C4-2B (cell line): ENCODE results near the gene DICER1.

Experiments used
- H3K27ac ChIP-seq: fragments of 450-650 bp; 2 replicates; pipeline ENCODE4 v1.5.1; 2017
- ZFX ChIP-seq: fragments of 450-650 bp; IDR thresholded peaks from 2 replicates; pipeline ENCODE4 v1.6.1; 2017
- TF ChIP-seq, protein P1 (sequence below): fragments of 450-650 bp; conservative IDR thresholded peaks from 2 replicates; pipeline ENCODE4 v1.5.1; 2017; ENCODE audit warnings: mild to moderate bottlenecking

Gene DICER1

DNA sequence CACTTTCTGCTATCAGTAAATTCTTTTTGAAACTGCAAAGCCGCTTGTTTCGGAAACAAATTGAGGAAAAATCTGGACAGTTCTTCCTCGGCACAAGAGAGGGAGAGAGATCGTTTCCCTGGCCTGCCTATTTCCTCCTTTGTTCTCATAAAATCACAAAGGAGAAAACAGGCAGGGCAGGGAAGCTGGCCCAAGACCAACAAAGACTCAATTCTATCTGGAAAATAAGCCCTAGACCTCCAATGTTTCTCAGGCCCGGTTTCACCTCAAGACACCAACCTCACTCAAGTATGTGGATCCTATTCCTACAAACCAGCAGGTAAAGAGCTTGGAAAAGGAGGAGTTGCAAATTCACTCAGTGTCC is 19.5 kb downstream of the DICER1 start:
- H3K27ac ChIP-seq, result peak overlapping the region; percentile 67; the same call in 1 of the 2 replicates
- TF ChIP-seq, protein P1, sequence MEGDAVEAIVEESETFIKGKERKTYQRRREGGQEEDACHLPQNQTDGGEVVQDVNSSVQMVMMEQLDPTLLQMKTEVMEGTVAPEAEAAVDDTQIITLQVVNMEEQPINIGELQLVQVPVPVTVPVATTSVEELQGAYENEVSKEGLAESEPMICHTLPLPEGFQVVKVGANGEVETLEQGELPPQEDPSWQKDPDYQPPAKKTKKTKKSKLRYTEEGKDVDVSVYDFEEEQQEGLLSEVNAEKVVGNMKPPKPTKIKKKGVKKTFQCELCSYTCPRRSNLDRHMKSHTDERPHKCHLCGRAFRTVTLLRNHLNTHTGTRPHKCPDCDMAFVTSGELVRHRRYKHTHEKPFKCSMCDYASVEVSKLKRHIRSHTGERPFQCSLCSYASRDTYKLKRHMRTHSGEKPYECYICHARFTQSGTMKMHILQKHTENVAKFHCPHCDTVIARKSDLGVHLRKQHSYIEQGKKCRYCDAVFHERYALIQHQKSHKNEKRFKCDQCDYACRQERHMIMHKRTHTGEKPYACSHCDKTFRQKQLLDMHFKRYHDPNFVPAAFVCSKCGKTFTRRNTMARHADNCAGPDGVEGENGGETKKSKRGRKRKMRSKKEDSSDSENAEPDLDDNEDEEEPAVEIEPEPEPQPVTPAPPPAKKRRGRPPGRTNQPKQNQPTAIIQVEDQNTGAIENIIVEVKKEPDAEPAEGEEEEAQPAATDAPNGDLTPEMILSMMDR, result no peak
- no peak for TF ChIP-seq ZFX

DNA sequence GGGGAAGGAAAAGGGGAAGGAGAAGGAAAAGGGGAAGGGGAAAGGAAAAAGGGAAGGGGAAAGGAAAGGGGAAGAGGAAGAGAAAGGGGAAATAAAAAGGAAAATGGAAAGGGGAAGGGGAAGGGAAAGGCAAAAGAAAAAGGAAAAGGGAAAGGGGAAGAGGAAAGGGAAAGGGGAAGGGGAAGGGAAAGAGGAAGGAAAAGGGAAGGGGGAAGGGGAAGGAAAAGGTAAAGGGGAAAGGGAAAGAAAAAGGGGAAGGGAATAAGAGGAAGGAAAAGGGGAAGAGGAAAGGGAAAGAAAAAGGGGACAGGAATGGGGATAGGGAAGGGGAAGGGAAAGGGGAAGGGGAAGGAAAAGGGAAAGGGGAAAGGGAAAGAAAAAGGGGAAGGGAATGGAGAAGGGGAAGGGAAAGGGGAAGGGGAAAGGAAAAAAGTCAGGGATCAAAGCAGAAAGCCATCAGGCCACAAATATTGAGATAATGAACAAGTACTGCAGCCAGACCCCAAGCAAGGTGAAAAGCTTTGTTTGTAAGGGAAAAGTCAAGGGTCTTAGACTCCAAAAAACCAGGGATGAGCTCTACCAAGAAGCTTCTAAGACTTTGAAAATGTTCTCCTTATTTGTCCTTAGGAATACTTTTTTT is 20.0 kb downstream of the DICER1 start:
- TF ChIP-seq ZFX, result no peak
- TF ChIP-seq, protein P1, result no peak

DNA sequence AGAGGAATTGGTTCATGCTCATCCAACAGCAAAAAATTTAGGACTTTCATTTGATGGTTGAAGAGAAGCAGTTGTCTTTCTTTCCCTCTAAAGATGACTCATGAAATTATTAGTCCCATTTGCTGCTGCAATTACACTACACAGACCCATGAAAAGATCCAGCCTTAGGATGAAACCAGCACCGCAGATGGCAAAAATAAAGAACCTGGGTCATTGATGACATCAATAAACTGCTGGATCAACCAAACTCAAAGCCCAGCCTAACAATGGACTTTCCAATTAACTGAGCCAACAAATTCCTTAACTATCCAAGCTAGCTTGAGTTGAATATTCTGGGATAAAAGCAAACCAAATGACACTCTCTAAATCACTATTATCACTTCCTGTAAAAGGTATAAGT is 20.7 kb downstream of the DICER1 start:
- TF ChIP-seq, protein P1, result no peak
- TF ChIP-seq ZFX, result no peak
- H3K27ac ChIP-seq, result peak overlapping the region; percentile 22; the same call in 1 of the 2 replicates

More for the DNA sequence above, 20.0 kb downstream of the DICER1 start:
- H3K27ac ChIP-seq, result peak overlapping the region; percentile 67; the same call in 1 of the 2 replicates

DNA sequence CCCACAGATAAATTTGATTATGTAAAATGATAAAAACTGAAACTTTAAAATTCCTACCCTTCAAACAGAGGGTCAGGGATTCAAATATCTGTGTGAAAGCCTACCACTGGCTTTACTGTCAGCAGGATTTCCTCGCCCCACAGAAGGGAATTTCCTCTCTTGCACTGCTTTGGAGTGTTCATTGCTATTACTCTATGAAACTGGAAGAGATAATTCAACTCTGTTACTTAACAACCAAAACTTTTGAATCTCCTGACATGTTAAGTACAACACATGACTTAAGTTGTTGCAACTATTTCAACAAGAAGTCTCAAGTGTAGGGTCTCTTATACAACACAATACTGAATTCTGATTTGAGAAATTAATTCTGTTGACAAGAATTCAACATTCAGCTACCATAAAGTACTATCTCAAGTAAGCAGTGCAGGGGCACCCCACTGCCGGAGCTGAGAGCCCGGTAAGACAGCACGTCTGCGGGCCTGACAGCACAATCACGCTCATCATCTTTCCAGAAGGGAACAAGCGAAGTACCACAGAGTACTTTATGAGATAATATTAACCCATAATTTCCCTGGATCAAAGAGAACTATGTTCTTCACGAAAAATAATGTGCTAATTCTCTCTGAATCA is 22.9 kb downstream of the DICER1 start:
- H3K27ac ChIP-seq, result no peak overlapping the region
- TF ChIP-seq, protein P1, result no peak

DNA sequence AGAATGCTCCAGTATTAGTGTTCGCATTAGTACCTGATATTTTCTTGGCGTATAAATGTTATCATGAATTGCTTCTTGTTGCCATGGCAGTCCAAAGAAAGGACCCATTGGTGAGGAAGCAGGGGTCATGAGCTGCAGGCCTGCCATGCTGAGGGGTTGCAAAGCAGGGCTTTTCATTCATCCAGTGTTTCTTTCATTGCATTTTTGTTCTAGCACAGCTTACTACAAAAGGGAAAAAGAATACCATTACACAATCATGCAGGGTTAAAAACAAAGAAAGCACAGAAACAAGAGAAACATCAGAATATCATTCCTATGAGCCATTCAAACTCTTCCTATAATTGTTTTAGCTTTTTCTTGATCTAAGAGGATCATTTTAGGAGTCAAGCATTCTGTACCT is 24.0 kb downstream of the DICER1 start:
- no peak overlapping the region for H3K27ac ChIP-seq
- TF ChIP-seq, protein P1, result no peak
- no peak for TF ChIP-seq ZFX

DNA sequence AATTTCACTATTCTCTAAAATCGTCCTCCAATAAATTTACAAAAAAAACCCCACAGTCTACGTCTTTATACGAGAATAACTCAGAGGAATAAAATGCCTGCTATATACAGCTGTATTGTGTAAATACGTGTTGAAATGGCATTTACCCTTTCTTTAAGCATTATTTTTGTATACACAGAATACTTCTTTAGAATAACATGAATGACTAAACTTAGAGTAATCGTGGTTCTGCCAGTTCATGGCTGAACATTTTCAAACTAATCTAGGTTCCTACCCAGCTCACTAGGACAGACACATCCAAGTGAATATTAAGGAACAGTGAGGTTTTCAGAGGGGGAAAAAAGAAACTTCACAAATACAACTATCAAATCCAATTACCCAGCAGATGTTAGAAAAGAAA is 24.6 kb downstream of the DICER1 start:
- no peak overlapping the region for H3K27ac ChIP-seq
- TF ChIP-seq, protein P1, result no peak
- no peak for TF ChIP-seq ZFX

DNA sequence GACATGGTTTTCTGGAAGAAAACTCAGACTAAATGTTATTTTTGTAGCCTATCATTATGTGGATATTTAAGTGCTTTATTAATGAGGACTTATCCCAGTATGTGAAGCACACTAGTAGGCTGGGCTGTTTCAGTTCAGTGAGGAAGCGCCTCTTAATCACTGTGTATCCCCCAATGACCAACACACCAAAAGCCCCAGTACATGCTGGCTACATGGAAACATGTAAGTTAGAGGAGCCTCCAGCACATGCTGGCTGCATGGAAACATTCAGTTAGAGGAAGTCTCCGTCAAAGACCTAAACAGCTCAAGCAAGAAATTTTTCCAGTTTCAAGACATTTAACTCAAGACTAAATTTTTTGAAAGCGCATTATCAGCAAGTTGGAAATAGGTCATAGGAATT is 26.8 kb downstream of the DICER1 start:
- no peak overlapping the region for H3K27ac ChIP-seq
- no peak for TF ChIP-seq ZFX
- TF ChIP-seq, protein P1, result no peak
